ENCODE measurements around the gene ZNF594.
"Not testable (repeated sequence)": the region's sequence is repeated elsewhere in the genome, so short reads cannot be mapped to it uniquely, and the experiment has no call there.

The ZNF594 gene

DNA sequence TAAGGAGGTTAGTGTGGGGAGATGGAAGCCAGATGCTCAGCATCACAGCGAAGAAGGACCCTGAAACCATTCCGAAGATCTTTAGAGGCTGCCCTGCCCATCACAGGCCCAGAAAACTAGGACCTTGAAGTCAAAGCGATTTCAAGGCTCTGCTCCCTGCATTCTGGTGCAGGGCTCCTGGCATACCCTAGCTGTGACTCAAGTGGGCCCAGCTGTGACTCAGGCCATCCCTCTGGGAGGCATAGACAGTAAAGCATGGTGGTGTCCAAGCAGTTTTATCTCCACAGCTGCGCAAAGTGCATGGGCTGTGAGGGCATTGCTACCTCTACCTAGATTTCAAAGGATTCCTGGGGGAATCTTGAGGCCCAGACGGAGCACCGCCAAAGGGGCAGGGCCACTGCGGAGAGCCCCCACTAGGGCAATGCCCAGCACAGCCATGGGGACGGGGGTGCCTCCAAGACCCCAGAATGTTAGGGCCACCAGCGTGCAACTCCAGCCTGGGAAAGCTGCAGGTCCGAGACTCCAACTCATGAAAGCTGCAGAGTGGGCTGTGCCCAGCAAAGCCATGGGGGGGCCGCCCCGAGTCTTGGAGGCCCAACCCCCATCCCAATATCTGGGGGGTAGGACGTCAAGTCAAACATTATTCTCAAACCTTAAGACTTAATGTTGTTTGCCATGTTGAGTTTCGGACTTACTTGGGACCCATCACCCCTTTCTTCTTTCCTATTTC, 11.7 kb upstream of the ZNF594 start:
- in situ Hi-C loops (cut with MboI; ENCODE audit: low sequenced_read_pairs) = no loop called here

DNA sequence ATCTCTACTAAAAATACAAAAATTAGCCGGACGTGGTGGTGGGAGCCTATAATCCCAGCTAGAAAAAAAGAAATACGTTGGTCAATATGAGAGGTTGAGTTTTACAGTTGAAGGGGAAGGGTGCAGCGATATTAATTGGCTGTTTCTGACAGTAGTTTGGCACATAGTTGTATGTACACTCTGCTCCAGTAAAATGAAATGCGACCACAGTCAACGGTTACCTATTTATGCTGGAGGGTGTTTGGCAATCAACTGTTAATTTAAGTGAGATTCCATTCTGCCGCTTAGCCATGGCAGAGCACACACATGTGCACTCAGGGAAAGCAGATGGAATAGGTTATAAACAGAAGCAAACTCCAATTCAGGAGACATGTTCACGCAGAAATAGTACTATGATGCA, 9.3 kb upstream of the ZNF594 start:
- in situ Hi-C loops (cut with MboI; ENCODE audit: low sequenced_read_pairs) = no loop called here

DNA sequence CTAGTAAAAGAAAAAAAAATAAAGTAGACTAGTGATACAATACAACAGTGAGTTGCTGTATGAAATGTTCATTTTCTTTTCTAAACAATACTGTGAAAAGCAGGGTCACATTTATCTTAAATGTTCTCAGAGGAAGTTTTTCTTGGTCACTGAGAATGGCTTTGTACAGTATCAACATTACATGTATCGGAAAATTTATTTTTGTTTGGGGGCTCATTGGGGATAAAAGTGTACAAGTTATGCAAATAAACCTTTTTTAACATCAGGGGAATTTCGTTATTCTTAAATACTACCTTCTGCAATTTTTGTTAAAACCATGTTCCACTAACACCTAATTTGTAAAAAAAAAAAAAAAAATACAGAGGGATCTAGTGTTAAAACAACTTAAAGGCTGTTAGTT, 8.7 kb upstream of the ZNF594 start:
- in situ Hi-C loops (cut with MboI; ENCODE audit: low sequenced_read_pairs) = no loop called here

DNA sequence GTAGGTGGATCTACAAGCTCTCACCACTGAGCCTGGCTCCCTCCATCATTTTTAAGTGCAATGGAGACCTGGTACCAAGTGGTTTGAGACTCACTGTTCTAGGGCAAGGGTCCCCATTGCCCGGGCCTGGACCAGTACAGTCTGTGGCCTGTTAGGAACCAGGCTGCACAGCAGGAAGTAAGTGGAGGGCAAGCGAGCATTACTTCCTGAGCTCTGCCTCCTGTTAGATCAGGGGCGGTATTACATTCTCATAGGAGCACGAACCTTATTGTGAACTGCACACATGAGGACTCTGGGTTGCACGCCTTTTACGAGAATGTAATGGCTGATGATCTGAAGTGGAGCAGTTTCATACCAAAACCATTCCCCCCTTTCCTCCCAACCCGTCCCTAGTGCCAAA, 6.8 kb upstream of the ZNF594 start:
- in situ Hi-C loops (cut with MboI; ENCODE audit: low sequenced_read_pairs) = no loop called here

DNA sequence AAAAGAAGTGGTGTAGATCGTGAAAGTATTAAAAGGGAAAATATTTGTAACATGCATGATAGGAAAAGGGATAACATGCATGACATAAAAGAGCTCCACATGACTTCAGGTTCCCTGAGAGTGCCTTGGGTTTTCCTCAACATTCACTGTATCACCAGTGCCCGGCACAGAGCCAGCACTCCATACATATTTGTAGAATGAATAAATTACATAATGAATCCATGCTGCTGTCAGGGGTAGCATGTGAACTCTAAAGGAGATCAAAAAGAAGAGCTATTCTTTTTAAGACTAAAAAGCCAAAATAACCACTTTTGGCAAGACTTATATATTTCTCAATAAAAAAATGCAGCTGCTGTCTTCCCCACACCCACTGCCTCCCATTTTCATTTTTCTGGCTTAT, 2.7 kb upstream of the ZNF594 start:
- in situ Hi-C loops (cut with MboI; ENCODE audit: low sequenced_read_pairs) = no loop called here

DNA sequence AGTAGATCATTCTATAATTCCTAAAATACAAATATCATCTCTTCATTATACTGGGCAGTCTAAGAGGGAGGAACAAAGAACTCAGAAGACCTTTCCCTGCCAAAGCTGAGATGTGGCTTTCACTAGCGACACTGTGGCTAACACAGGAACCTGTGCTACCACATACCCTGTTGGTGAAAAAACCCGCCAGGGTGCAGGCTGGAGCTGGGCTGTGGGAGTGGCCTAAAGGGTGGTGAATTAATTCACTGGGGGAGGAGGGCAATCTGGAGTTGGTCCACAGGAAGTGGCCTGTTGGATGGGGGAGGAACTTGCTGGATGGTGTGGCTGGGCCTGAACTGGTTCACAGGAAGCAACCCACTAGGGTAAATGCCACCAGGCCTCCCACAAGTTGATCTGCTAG, 7.4 kb downstream of the ZNF594 start:
- in situ Hi-C loops (cut with MboI; ENCODE audit: low sequenced_read_pairs) = no loop called here

DNA sequence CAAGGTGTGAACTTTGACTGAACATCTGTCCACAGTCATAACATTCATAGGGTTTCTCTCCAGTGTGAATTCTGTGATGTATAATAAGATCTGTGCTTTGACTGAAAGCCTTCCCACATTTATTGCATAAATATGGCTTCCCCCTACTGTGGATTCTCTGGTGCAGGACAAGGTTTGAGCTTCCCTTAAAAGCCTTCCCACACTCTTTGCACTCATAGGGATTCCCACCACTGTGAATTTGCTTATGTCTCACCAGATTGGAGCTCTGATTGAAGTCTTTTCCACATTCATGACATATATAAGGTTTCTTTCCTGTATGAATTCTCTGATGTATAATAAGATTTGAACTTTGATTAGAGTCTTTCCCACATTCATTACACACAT, 8.3 kb downstream of the ZNF594 start:
- in situ Hi-C loops (cut with MboI; ENCODE audit: low sequenced_read_pairs) = no loop called here

DNA sequence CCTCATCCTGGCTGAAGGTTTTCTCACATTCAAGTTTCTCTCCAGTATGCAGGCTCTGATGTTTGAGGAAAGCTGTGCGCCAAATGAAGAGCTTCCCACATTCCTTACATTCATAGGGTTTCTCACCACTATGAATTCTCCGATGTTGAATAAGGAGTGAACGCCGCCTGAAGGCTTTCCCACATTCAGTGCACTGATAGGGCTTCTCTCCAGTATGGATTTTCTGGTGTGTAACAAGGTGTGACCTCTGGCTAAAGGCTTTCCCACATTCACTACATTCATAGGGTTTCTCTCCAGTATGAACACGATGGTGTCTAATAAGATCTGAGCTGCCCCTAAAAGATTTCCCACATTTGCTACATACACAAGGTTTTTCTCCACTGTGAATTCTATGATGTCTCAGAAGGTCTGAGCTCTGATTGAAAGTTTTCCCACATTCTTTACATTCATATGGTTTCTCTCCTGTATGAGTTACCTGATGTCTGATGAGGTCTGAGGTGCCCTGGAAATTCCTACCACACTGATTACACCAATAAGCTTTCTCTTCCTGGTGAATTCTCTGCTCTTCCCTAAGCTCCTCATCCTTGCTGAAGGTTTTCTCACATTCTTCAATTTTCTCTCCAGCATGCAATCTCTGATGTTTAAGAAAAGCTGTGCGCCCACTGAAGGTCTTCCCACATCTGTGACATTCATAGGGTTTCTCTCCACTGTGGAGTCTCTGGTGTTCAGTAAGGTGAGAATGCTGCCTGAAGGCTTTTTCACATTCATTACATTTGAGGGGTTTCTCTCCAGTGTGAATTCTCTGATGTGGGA, 8.9 kb downstream of the ZNF594 start:
- in situ Hi-C loops (cut with MboI; ENCODE audit: low sequenced_read_pairs) = no loop called here

DNA sequence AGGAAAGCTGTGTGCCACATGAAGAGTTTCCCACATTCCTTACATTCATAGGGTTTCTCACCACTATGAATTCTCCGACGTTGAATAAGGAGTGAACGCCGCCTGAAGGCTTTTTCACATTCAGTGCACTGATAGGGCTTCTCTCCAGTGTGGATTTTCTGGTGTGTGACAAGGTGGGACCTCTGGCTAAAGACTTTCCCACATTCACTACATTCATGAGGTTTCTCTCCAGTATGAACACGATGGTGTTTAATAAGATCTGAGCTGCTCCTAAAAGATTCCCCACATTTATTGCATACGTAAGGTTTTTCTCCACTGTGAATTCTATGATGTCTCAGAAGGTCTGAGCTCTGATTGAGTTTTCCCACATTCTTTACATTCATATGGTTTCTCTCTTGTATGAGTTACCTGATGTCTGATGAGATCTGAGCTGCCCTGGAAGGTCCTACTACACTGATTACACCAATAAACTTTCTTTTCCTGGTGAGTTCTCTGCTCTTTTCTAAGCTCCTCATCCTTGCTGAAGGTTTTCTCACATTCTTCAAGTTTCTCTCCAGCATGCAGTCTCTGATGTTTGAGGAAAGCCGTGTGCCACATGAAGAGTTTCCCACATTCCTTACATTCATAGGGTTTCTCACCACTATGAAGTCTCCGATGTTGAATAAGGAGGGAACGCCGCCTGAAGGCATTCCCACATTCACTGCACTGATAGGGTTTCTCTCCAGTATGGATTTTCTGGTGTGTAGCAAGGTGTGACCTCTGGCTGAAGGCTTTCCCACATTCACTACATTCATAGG, 10.0 kb downstream of the ZNF594 start:
- in situ Hi-C loops (cut with MboI; ENCODE audit: low sequenced_read_pairs) = no loop called here

DNA sequence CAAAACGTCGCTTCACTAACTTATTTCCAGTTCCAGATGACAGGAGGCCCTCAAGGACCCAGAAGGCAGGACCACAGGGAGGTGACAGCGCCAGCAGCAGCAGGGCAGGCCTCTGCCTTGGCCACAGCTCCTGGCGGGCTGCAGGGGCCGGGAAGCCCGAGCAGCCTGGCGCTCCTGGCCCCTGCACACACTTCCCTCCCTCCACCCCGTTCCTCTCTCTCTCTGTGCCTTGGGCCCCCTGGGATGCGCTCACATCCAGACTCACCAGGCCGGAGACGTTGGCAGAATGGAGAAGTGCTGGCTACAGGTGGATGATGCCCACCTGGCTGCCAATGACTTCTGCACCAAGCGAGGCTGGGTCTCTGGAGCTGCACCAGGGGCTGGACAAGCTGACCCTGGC, 12.7 kb downstream of the ZNF594 start:
- in situ Hi-C loops (cut with MboI; ENCODE audit: low sequenced_read_pairs) = no loop called here

DNA sequence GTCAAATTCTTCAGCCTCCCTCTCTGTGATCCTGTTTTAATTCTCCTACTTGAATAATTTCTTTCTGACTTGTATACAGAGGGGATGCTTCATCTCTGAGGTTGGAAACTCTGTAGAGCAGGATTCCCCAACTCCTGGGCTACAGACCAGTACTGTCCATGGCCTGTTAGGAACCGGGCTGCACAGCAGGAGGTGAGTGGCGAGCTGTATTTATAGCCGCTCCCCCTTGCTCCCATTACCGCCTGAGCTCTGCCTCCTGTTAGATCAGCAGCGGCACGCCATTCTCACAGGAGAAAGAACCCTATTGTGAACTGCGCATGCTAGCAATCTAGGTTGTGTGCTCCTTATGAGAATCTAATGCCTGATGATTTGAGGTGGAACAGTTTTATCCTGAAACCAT, 16.6 kb downstream of the ZNF594 start:
- in situ Hi-C loops (cut with MboI; ENCODE audit: low sequenced_read_pairs) = not testable (repeated sequence)

DNA sequence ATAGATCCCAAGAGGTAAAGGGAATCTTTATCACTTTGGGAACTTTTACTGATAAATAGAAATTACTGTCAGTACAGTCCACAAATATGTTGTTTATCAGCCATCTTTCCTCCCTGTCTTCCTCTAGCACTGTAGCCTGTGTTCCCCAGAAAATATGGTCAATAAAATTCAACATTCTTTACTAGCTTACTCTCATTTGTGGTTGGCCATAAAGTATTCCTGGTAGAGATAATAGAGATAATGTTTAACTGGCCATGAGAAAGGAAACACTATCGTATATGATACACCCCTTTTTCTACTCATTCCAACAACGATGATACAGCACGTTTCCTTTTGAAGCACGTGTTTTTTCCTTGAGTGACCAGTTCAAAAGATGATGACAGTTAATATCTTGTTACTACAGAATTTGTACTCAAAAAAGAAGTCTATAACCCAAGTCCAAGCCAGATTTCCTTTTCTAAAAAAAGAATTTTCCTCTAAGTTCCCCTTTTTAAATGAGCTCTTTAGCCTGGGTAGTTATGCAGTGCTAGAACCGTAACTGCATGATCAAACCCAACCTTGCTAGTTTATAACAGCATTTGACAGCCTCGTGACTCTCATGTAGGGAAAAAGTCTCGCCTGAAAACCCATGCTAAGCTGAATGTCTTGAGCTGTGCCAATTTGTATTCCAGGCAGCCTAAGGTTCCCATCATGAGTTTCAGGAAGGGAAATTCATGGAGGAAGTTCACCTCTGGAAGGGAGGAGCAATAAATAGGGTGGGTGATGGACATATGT, 25.7 kb downstream of the ZNF594 start:
- in situ Hi-C loops (cut with MboI; ENCODE audit: low sequenced_read_pairs) = not testable (repeated sequence)

DNA sequence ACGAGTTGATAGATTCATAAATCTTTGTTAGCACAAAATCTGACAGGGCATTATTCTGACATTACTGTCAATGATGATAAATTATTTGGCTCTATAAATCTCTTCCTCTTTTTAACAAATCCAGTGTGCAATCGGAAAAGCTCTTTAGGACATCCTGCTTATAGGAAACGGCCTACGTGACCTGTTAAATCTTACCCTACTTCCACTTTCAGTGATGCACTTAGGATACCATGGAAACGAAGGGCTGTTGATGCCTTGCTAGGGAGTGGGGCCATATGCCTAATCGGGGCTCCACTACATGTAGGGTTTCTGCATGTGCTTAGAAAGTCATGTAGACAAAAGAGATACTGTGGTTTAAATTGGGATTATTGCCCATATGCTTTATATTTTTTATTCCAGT, 27.2 kb downstream of the ZNF594 start:
- in situ Hi-C loops (cut with MboI; ENCODE audit: low sequenced_read_pairs) = no loop called here

DNA sequence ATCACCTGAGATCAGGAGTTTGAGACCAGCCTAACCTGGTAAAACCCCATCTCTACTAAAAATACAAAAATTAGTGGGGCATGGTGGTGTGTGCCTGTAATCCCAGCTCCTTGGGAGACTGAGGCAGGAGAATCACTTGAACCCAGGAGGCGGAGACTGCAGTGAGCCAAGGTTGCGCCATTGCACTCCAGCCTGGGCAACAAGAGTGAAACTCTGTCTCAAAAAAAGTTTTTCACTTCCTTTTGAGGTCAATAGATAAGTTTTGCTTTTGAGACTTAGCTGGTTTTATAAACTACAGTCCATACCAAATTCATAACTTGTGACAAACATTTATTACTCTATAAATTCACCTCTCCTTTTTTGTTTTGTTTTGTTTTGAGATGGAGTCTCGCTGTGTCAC, 29.9 kb downstream of the ZNF594 start:
- in situ Hi-C loops (cut with MboI; ENCODE audit: low sequenced_read_pairs) = not testable (repeated sequence)

DNA sequence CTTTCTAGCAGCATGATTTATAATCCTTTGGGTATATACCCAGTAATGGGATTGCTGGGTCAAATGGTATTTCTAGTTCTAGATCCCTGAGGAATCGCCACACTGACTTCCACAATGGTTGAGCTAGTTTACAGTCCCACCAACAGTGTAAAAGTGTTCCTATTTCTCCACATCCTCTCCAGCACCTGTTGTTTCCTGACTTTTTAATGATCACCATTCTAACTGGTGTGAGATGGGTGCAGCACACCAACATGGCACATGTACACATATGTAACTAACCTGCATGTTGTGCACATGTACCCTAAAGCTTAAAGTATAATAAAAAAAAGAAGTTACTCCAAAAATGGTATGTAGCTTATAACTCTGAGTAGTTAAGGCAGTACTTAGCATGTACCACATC, 31.0 kb downstream of the ZNF594 start:
- in situ Hi-C loops (cut with MboI; ENCODE audit: low sequenced_read_pairs) = not testable (repeated sequence)

DNA sequence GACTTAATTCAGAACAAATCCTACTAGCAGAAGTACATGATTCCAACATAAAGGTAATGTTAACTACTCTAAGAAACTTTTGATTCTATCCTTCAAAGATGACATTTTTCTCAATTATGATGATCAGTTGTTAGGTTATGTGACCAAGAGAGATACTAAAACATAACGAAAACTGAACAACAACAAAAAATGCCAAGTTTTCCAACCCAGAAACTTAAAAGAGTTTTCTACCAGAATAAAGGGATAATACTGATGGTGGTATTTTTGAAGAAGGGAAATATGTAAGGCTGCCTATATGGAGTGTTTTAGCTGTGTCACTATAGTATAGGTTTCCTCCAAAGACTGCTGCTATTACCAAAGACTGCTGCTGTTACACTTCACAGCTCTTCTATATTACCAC, 45.5 kb downstream of the ZNF594 start:
- in situ Hi-C loops (cut with MboI; ENCODE audit: low sequenced_read_pairs) = not testable (repeated sequence)

DNA sequence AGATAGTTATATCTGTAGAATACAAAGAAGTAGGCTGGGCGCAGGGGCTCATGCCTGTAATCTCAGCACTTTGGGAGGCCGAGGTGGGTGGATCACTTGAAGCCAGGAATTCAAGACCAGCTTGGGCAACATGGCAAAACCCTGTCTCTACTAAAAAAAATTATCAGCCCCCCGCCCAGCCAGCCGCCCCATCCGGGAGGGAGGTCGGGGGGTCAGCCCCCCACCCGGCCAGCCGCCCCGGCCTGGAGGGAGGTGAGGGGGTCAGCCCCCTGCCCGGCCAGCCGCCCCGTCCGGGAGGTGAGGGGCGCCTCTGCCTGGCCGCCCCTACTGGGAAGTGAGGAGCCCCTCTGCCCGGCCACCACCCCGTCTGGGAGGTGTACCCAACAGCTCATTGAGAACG, 48.8 kb downstream of the ZNF594 start:
- in situ Hi-C loops (cut with MboI; ENCODE audit: low sequenced_read_pairs) = not testable (repeated sequence)

DNA sequence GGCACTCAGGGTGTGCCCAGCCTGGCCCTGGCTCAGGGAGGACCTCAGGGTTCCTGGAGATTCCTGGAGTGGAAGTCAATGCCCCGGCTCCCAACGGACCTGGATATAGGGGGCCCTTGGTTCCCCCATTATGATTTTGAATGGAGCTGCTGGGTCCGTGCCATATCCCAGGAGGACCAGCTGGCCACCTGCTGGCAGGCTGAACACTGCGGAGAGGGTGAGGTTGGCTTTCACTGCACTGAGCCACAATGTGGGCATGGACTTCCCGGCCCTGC, 52.3 kb downstream of the ZNF594 start:
- in situ Hi-C loops (cut with MboI; ENCODE audit: low sequenced_read_pairs) = no loop called here

DNA sequence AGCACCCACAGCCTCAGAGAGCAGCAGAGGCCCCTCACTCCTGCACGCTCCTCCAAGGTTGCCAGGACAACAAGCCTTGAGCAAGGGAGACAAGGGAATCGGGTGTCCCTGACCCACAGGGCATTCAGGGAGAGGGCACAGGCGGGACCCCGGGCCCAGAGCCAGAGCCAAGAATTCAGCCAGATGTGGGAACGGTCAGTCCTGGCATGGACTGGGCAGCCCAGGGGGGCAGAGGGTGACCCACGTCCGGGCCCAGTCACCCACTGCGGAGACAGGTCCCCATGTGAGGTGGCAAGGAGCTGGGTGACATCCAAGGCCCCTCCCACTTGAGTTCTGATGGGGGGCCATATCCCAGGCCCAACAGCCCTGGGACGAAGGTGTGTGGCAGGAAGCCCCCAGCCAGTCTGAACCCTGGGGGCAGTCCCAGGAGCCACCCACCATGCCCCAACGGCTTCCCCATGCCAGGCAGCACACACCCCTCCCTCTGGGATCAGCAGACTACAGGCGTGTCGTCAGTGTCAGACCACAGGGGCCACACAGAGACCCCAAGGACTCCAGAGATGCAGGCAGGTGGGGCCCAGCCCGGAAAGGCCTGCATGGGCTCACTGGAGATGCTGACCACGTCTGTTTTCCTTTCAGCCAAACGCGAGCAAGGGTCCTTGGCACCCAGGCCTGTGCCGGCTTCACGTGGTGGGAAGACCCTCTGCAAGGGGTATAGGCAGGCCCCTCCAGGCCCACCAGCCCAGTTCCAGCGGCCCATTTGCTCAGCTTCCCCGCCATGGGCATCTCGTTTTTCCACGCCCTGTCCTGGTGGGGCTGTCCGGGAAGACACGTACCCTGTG, 52.8 kb downstream of the ZNF594 start:
- in situ Hi-C loops (cut with MboI; ENCODE audit: low sequenced_read_pairs) = no loop called here

DNA sequence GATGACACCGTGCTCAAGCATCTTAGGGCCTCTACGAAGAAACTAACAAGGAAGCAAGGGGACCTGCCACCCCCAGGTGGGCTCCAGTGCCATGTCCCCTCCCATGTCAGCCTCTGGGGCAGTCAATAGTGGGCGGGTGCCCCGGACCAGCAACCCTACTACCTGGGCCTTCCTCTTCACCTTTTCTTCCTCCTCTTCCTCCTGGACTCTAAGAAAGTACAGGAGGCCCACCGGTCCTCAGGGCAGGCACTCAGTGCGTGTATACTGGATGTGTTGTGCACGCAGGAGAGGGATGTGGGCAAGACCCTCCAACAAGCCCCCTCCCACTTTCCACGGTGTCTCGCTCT, 53.5 kb downstream of the ZNF594 start:
- in situ Hi-C loops (cut with MboI; ENCODE audit: low sequenced_read_pairs) = not testable (repeated sequence)
